Liver (tissue), 3 donors: ENCODE results near the gene ADM2.
A peak's percentile ranks its signal among the peaks of the same experiment; 100 is the strongest.

Source experiments
- MAX ChIP-seq: IDR thresholded peaks from 2 replicates; pipeline ENCODE4 v1.6.1; 2016; ENCODE audit warnings: antibody characterized with exemption
- SP1 ChIP-seq: IDR thresholded peaks from 2 replicates; pipeline ENCODE4 v1.6.1; 2018; ENCODE audit warnings: antibody characterized with exemption, mild to moderate bottlenecking
- TF ChIP-seq, protein P1 (sequence below): fragments of 150-350 bp; IDR thresholded peaks from 2 replicates; pipeline ENCODE4 v1.5.1; 2017; ENCODE audit warnings: improper control_type of control experiment, low read depth, low read length; ENCODE audit not compliant: missing input control
- TF ChIP-seq, protein P2 (sequence below): IDR thresholded peaks from 2 replicates; pipeline ENCODE4 v1.6.1; 2016; ENCODE audit warnings: antibody characterized with exemption
- TF ChIP-seq, protein P3 (sequence below): IDR thresholded peaks from 2 replicates; pipeline ENCODE4 v1.6.1; 2016; ENCODE audit warnings: antibody characterized with exemption, mild to moderate bottlenecking
- TF ChIP-seq, protein P4 (sequence below): IDR thresholded peaks from 2 replicates; pipeline ENCODE4 v1.6.1; 2016; ENCODE audit warnings: antibody characterized with exemption
- donor health status: healthy.
- donor health status: healthy.

GRCh38 chr22:50530877-50531545 is 49.7 kb downstream of the ADM2 start:
- TF ChIP-seq, protein P1, sequence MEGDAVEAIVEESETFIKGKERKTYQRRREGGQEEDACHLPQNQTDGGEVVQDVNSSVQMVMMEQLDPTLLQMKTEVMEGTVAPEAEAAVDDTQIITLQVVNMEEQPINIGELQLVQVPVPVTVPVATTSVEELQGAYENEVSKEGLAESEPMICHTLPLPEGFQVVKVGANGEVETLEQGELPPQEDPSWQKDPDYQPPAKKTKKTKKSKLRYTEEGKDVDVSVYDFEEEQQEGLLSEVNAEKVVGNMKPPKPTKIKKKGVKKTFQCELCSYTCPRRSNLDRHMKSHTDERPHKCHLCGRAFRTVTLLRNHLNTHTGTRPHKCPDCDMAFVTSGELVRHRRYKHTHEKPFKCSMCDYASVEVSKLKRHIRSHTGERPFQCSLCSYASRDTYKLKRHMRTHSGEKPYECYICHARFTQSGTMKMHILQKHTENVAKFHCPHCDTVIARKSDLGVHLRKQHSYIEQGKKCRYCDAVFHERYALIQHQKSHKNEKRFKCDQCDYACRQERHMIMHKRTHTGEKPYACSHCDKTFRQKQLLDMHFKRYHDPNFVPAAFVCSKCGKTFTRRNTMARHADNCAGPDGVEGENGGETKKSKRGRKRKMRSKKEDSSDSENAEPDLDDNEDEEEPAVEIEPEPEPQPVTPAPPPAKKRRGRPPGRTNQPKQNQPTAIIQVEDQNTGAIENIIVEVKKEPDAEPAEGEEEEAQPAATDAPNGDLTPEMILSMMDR, result no peak
- TF ChIP-seq, protein P2, sequence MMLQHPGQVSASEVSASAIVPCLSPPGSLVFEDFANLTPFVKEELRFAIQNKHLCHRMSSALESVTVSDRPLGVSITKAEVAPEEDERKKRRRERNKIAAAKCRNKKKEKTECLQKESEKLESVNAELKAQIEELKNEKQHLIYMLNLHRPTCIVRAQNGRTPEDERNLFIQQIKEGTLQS, result no peak
- no peak for TF ChIP-seq MAX
- no peak for TF ChIP-seq SP1
- TF ChIP-seq, protein P3, sequence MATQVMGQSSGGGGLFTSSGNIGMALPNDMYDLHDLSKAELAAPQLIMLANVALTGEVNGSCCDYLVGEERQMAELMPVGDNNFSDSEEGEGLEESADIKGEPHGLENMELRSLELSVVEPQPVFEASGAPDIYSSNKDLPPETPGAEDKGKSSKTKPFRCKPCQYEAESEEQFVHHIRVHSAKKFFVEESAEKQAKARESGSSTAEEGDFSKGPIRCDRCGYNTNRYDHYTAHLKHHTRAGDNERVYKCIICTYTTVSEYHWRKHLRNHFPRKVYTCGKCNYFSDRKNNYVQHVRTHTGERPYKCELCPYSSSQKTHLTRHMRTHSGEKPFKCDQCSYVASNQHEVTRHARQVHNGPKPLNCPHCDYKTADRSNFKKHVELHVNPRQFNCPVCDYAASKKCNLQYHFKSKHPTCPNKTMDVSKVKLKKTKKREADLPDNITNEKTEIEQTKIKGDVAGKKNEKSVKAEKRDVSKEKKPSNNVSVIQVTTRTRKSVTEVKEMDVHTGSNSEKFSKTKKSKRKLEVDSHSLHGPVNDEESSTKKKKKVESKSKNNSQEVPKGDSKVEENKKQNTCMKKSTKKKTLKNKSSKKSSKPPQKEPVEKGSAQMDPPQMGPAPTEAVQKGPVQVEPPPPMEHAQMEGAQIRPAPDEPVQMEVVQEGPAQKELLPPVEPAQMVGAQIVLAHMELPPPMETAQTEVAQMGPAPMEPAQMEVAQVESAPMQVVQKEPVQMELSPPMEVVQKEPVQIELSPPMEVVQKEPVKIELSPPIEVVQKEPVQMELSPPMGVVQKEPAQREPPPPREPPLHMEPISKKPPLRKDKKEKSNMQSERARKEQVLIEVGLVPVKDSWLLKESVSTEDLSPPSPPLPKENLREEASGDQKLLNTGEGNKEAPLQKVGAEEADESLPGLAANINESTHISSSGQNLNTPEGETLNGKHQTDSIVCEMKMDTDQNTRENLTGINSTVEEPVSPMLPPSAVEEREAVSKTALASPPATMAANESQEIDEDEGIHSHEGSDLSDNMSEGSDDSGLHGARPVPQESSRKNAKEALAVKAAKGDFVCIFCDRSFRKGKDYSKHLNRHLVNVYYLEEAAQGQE, result peak; percentile 70
- TF ChIP-seq, protein P4, sequence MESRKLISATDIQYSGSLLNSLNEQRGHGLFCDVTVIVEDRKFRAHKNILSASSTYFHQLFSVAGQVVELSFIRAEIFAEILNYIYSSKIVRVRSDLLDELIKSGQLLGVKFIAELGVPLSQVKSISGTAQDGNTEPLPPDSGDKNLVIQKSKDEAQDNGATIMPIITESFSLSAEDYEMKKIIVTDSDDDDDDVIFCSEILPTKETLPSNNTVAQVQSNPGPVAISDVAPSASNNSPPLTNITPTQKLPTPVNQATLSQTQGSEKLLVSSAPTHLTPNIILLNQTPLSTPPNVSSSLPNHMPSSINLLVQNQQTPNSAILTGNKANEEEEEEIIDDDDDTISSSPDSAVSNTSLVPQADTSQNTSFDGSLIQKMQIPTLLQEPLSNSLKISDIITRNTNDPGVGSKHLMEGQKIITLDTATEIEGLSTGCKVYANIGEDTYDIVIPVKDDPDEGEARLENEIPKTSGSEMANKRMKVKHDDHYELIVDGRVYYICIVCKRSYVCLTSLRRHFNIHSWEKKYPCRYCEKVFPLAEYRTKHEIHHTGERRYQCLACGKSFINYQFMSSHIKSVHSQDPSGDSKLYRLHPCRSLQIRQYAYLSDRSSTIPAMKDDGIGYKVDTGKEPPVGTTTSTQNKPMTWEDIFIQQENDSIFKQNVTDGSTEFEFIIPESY, result no peak
